GM19452 (cell line): ENCODE data around the gene SGMS1.
"Not testable (repeated sequence)": the region's sequence is repeated elsewhere in the genome, so short reads cannot be mapped to it uniquely, and the experiment has no call there.

Source experiments
- ATAC-seq: cut with Tn5 transposase; IDR thresholded peaks from one replicate; pipeline ENCODE4 v1.9.1; 2021; ENCODE audit not compliant: unreplicated experiment

Gene SGMS1

DNA sequence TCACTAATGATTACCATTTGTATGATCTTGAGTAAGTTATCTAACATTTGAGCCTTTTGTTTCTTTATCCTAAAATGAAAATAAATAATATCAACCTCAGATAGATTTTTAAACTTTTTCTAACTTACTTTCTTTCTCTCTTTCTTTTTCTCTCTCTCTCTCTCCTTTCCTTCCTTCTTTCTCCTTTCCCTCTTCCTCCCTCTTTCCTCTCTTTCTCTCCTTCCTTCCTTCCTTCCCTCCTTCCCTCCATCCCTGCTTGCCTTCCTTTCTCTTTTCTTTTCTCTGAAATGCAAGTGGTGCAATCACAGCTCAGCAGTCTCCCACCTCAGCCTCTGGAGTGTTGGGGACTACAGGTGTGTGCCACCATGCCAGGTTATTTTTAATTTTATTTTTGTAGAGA, 239.5 kb downstream of the SGMS1 start:
- ATAC-seq = no peak

- ATAC-seq = no peak
Measured at GRCh38 chr10:50382576-50383023, 241.2 kb downstream of the SGMS1 start.

GRCh38 chr10:50381642-50382041, 242.1 kb downstream of the SGMS1 start:
- no peak for ATAC-seq

DNA sequence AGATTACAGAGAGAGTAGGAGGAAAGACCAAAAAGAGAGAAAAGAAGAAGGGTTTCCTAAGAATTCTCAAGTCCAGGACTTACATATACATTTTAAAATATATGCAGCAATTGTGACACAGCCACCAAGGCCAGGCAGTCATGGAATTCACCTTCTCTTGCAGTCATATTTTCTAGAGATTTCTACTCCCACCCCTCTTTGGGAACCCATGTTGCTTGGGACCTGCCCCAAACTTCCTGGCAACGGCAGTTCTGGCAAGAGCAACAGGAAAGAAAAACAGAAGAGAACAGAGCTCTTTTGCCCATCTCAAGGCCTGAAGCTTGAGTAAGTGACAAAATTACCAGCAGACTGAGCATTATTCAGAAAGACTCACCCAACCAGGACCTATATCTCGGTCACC, 244.1 kb downstream of the SGMS1 start:
- ATAC-seq = no peak

- ATAC-seq = no peak
Measured at GRCh38 chr10:50375745-50376144, 248.0 kb downstream of the SGMS1 start.

- ATAC-seq = no peak
Measured at GRCh38 chr10:50375051-50375452, 248.7 kb downstream of the SGMS1 start.

- no peak for ATAC-seq
Measured at GRCh38 chr10:50373821-50374501, 249.8 kb downstream of the SGMS1 start.

DNA sequence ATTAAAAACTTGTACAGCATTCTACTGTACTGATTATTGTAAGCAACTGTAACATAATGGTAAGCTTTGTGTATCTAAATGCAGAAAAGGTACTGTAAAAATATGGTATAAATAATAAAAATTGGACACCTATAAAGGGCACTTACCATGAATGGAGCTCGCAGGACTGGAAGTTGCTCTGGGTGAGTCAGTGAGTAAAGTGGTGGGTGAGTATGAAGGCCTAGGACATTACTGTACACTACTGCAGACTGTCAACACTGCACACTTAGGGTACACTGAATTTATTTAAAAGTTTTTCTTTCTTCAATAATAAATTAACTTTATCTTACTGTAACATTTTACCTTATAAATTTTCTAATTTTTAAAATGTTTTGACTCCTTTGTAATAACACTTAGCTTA, 253.8 kb downstream of the SGMS1 start:
- no peak for ATAC-seq

GRCh38 chr10:50367732-50368131, 256.0 kb downstream of the SGMS1 start:
- no peak for ATAC-seq

DNA sequence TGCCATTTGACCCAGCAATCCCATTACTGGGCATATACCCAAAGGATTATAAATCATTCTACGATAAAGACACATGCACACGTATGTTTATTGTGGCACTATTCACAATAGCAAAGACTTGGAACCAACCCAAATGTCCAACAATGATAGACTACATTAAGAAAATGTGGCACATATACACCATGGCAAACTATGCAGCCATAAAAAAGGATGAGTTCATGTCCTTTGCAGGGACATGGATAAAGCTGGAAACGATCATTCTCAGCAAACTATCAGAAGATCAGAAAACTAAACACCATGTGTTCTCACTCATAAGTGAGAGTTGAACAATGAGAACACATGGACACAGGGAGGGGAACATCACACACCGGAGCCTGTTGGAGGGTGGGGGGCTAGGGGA, 257.3 kb downstream of the SGMS1 start:
- ATAC-seq = not testable (repeated sequence)

- not testable (repeated sequence) for ATAC-seq
Measured at GRCh38 chr10:50364730-50365129, 259.0 kb downstream of the SGMS1 start.

- peak; percentile 66 for ATAC-seq
Measured at GRCh38 chr10:50362547-50363125, 261.1 kb downstream of the SGMS1 start.

DNA sequence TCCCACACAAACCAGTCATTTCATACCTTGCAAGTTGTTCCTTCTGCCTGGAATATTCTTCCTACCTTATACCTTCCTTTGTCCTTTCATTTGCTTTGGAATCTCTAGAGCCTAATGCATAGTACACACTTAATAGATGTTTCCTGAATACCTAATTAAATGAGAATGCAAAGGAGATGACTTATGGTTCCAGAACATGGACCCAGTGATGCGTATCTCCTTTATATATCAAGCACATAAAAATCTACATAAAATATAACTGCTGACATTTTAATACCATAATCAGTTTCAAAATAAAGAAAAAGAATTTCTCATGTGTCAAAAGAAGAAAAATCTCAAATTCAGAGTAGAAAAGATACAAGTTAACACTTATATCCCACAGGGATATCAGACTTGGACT, 261.8 kb downstream of the SGMS1 start:
- ATAC-seq = no peak

DNA sequence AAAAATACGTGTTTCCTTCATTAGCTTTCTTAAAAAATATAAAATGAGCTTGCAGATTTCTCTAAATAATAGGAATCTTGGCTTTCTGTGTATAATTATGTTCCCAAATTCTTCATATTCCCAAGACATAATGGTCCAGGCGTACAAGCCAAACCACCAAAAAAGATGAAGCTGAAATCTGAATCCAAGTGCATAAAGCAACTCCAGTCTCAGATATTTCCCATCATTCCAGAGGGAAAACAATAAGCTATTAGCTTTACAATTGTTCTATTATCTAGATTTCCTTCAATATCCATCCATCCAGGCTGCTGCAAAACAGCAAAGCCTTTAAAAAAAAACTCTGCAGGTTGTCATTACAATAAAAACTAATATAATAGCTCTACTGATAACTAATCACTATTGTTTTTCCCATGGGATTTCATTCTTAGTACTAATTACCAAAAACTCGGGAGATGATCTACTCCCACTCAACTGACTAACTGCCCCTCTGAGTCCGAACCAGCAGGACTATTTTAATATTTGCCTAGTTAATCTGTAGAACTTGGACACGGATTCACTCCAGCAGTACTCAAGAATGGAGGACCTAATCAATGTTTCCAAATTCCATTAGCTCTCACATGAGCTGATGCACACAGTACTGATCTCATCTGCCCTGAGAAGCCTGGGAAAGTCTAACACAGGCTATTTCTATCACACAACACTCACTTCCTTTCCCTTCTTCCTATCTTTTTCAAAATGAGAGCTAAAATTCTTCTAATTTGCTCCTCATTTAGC, 263.5 kb downstream of the SGMS1 start:
- no peak for ATAC-seq

DNA sequence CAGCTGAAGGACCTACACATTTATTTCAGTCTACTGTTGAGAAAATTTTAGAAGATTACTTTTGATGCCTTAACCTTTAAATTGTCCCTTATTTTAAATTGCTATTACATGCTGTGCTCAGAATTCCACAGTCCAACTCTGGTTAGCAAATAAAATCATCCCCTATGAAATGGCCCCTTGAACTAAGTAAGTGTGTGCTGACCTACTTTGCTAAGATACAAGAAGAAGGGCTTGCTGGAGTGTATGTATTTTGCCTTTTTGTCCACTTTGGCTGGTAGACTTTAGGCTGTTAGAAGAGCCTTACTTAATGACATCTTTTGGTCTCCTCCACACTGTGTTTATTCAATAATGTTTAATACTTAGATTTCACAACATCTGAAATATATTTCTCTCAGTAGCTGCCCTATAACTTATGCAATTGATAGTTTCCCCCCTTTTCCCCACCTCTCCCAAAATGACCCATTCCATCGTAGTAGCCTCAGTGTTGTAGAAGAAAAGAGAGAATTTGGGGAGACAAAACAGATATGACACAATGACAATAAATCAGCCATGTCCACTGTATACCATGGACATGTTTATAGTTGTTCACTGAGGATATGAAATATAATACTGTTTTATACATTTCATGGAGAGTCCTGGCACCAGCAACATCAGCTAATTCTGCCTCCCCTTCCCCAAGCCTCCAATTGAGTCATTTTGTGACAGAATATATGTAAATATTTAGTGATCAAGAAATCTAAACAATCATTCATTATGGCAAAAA, 264.6 kb downstream of the SGMS1 start:
- no peak for ATAC-seq

- no peak for ATAC-seq
Measured at GRCh38 chr10:50358411-50358810, 265.3 kb downstream of the SGMS1 start.

GRCh38 chr10:50356481-50356832, 267.3 kb downstream of the SGMS1 start:
- ATAC-seq = not testable (repeated sequence)

DNA sequence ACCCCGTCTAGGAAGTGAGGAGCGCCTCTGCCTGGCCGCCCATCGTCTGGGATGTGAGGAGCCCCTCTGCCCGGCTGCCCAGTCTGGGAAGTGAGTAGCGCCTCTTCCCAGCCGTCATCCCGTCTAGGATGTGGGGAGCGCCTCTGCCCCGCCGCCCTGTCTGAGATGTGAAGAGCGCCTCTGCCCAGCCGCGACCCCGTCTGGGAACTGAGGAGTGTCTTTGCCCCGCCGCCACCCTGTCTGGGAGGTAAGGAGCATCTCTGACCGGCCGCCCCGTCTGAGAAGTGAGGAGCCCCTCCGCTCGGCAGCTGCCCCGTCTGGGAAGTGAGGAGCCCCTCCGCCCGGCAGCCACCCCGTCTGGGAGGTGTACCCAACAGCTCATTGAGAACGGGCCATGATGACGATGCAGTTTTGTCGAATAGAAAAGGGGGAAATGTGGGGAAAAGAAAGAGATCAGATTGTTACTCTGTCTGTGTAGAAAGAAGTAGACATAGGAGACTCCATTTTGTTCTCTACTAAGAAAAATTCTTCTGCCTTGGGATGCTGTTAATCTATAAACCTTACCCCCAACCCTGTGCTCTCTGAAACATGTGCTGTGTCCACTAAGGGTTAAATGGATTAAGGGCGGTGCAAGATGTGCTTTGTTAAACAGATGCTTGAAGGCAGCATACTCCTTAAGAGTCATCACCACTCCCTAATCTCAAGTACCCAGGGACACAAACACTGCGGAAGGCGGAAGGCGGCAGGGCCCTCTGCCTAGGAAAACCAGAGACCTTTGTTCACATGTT, 267.9 kb downstream of the SGMS1 start:
- ATAC-seq = not testable (repeated sequence)

- ATAC-seq = no peak
Measured at GRCh38 chr10:50351483-50352146, 272.1 kb downstream of the SGMS1 start.

- ATAC-seq = no peak
Measured at GRCh38 chr10:50350366-50350765, 273.4 kb downstream of the SGMS1 start.
